K562 (cell line): ENCODE data around the gene SCYL1. TPM values are rescaled to one million over a fixed set of nuclear protein-coding genes. Genes with fewer than 3 reads are reported as not detected.

Source experiments
- ATAC-seq: fragments of 200-7000 bp; cut with Tn5 transposase; 3 replicates; pipeline ENCODE4 v1.9.1; 2020; ENCODE audit warnings: moderate library complexity
- BruUV-seq: library from RNA; stranded (reverse); fragments of 400-500 nt; replicated peaks from 2 replicates; lab custom pipeline; 2021; lab: Mats Ljungman, UMichigan
- CTCF ChIA-PET: fragments of 300-600 bp; formaldehyde crosslinking; extraction: SDS; loops from one replicate; lab custom pipeline; 2021; ENCODE audit warnings: low intra/inter-chr PET ratio; lab: Yijun Ruan, JAX
- POLR2A ChIA-PET: fragments of 300-600, 350-650 bp; sonication (Branson Sonifier 250); formaldehyde crosslinking; extraction: SDS; loops from one replicate; lab custom pipeline; 2021; ENCODE audit warnings: antibody characterized with exemption, inconsistent platforms; lab: Yijun Ruan, JAX
- DNase-seq, 4 experiments: peaks; one replicate each; pipeline versions ENCODE4 v3.0.0 to v3.0.0-alpha.2; 2011 to 2018; ENCODE audit warnings: low spot score in 3 of 4, mixed read lengths in 3 of 4; ENCODE audit errors: extremely low read depth in 1 of 4
- FAIRE-seq: peaks from 2 replicates; lab custom pipeline; 2011; peaks lifted over from hg19 to GRCh38; lab: Jason Lieb, UNC
- H2AFZ ChIP-seq: 2 replicates; pipeline ENCODE4 v1.6.0; 2011; ENCODE audit warnings: low read depth, low read length, control low read depth, inconsistent platforms
- H3K27ac ChIP-seq: fragments of 200-600 bp; 3 replicates; pipeline ENCODE4 v1.8.0; 2011; ENCODE audit warnings: low read depth, mild to moderate bottlenecking, control low read depth, inconsistent platforms, low read length, moderate library complexity, mixed read lengths; ENCODE audit errors: extremely low read depth
- H3K27me3 ChIP-seq, 2 experiments: fragments of 300-600 bp in 1 of 2; 2 replicates in 1 of 2; 3 replicates in 1 of 2; pipeline versions ENCODE4 v1.6.0 to v1.8.0; 2011; ENCODE audit warnings: inconsistent platforms in 2 of 2, low read length in 2 of 2, mild to moderate bottlenecking in 1 of 2, mixed read lengths in 1 of 2, moderate library complexity in 1 of 2; ENCODE audit not compliant: control insufficient read depth in 2 of 2, insufficient read depth in 2 of 2
- H3K36me3 ChIP-seq: fragments of 300-600 bp; 3 replicates; pipeline ENCODE4 v1.8.0; 2011; ENCODE audit warnings: mild to moderate bottlenecking, low read length, inconsistent platforms; ENCODE audit not compliant: control insufficient read depth, insufficient read depth
- H3K4me1 ChIP-seq, 2 experiments: fragments of 200-600 bp in 1 of 2; replicated peaks in 1 of 2; 2 replicates in 1 of 2; 3 replicates in 1 of 2; pipeline versions ENCODE4 v1.5.1 to v1.8.0; 2011; ENCODE audit warnings: inconsistent platforms in 2 of 2, low read length in 2 of 2, mild to moderate bottlenecking in 1 of 2, mixed read lengths in 1 of 2, moderate library complexity in 1 of 2; ENCODE audit not compliant: control insufficient read depth in 2 of 2, insufficient read depth in 2 of 2
- H3K4me2 ChIP-seq: 2 replicates; pipeline ENCODE4 v1.6.1; 2011; ENCODE audit warnings: low read length, control low read depth, inconsistent platforms, mixed read lengths; ENCODE audit not compliant: insufficient read depth
- H3K4me3 ChIP-seq: fragments of 200-600 bp; sonication (generic), shearing (Covaris generic); 2 replicates; pipeline ENCODE4 v1.5.1; 2016; ENCODE audit warnings: control low read depth, inconsistent platforms
- H3K79me2 ChIP-seq: fragments of 200-600 bp; 3 replicates; pipeline ENCODE4 v1.8.0; 2011; ENCODE audit warnings: low read length, inconsistent platforms; ENCODE audit not compliant: control insufficient read depth, insufficient read depth
- H3K9ac ChIP-seq, 2 experiments: 2 replicates each; pipeline versions ENCODE4 v1.6.0 to v1.6.1; 2011; ENCODE audit warnings: low read depth in 2 of 2, low read length in 2 of 2, control low read depth in 1 of 2, inconsistent platforms in 1 of 2, mild to moderate bottlenecking in 1 of 2, mixed read lengths in 1 of 2; ENCODE audit not compliant: insufficient read depth in 1 of 2
- H3K9me1 ChIP-seq: one replicate; pipeline ENCODE4 v1.6.0; 2011; ENCODE audit warnings: inconsistent platforms, mild to moderate bottlenecking, low read length, moderate library complexity; ENCODE audit not compliant: control insufficient read depth, insufficient read depth
- H3K9me3 ChIP-seq: replicated peaks from 2 replicates; pipeline ENCODE4 v1.5.1; 2011; ENCODE audit warnings: low read depth, low read length, inconsistent platforms; ENCODE audit not compliant: control insufficient read depth, insufficient read depth
- H4K20me1 ChIP-seq: replicated peaks from 2 replicates; pipeline ENCODE4 v1.6.1; 2011; ENCODE audit warnings: low read length, inconsistent platforms, mixed read lengths; ENCODE audit not compliant: control insufficient read depth, insufficient read depth
- ATF1 ChIP-seq, 2 experiments: fragments of 450-650 bp in 1 of 2; IDR thresholded peaks; 2 replicates each; pipeline ENCODE4 v1.6.1; 2016; ENCODE audit warnings: missing compliant biosample characterization in 1 of 2, missing genetic modification characterization in 1 of 2
- E2F6 ChIP-seq, 2 experiments: IDR thresholded peaks; 2 replicates each; pipeline ENCODE4 v1.6.1; 2011; ENCODE audit warnings: borderline replicate concordance in 1 of 2, control low read depth in 1 of 2, low read depth in 1 of 2, low read length in 1 of 2, mild to moderate bottlenecking in 1 of 2, mixed read lengths in 1 of 2, moderate library complexity in 1 of 2; ENCODE audit not compliant: insufficient read depth in 1 of 2, insufficient read length in 1 of 2, poor library complexity in 1 of 2, severe bottlenecking in 1 of 2; ENCODE audit errors: extremely low read depth in 1 of 2
- PKNOX1 ChIP-seq: fragments of 450-650 bp; IDR thresholded peaks from 2 replicates; pipeline ENCODE4 v1.6.1; 2016
- RAD51 ChIP-seq: fragments of 450-650 bp; IDR thresholded peaks from 2 replicates; pipeline ENCODE4 v1.7.1; 2016; ENCODE audit warnings: low read depth, mild to moderate bottlenecking, borderline replicate concordance
- RBFOX2 ChIP-seq: fragments of 200-400 bp; formaldehyde crosslinking; IDR thresholded peaks from 2 replicates; pipeline ENCODE4 v1.6.1; 2017; ENCODE audit warnings: low read depth, mild to moderate bottlenecking, low read length, moderate library complexity
- SMAD4 ChIP-seq: fragments of 250-450 bp; sonication (Bioruptor Pico); conservative IDR thresholded peaks from 2 replicates; pipeline ENCODE4 v1.8.0; 2021; ENCODE audit warnings: inconsistent platforms, mild to moderate bottlenecking, moderate library complexity
- ZNF592 ChIP-seq: fragments of 450-650 bp; IDR thresholded peaks from 2 replicates; pipeline ENCODE4 v1.6.1; 2017; ENCODE audit warnings: antibody characterized with exemption, mild to moderate bottlenecking
- ZNF77 ChIP-seq: fragments of 250-450 bp; sonication (Bioruptor Pico); IDR thresholded peaks from 2 replicates; pipeline ENCODE4 v1.5.0; 2020
- WGBS: fragments of 100-300 bp; shearing (Covaris generic); methylation state at CpG from one replicate; pipeline ENCODE4 v1.1.6; 2016; ENCODE audit warnings: low coverage, mixed read lengths; ENCODE audit not compliant: insufficient coverage; ENCODE audit errors: missing lambda C conversion rate; 5-methylcytosine and 5-hydroxymethylcytosine counted together
- in situ Hi-C: fragments of 300-500 bp; cut with MboI; formaldehyde crosslinking; loops from 4 replicates; pipeline ENCODE4 v1.15.0; 2018; ENCODE audit warnings: inconsistent platforms, mixed read lengths
- intact Hi-C: fragments of 100-400 bp; cut with micrococcal nuclease; formaldehyde crosslinking; loops from 2 replicates; pipeline ENCODE4 v1.14.2; 2022
- polyA plus RNA-seq, 8 experiments: library from polyadenylated mRNA; depleted of rRNA in 4 of 8; stranded (reverse) in 5 of 8; unstranded in 3 of 8; fragments of >200 nt; fragmentation: Nextera tagmentation in 2 of 8; fragmentation: Illumina TruSeq in 1 of 8; extraction: Ambion mirVana in 2 of 8; extraction: Trizol in 1 of 8; gene quantifications; 2 replicates each; pipeline versions ENCODE4 v1.2.1 to v1.2.3, GENCODE V29; 2011 to 2014; ENCODE audit warnings: inconsistent platforms in 1 of 8, missing spikeins in 1 of 8
- total RNA-seq, 7 experiments: library from RNA; depleted of rRNA in 6 of 7; stranded (reverse); fragments of >200 nt in 6 of 7; fragmentation: Illumina TruSeq in 2 of 7; extraction: Trizol in 2 of 7; gene quantifications; 2 replicates each; pipeline versions ENCODE4 v1.2.1 to v1.2.3, GENCODE V29; 2011 to 2021; ENCODE audit warnings: low replicate concordance in 1 of 7

SCYL1 gene
- total and polyA plus RNA-seq, 9 of the 15 experiments (the other 6 are each of a cell fraction or from before 2014, with no cell fraction given), result 1.9 to 145 (median 57.6) TPM

GRCh38 chr11:65525546-65526480 lies 930 bp downstream of the SCYL1 start:
- Histone ChIP-seq H3K27me3 (no peaks in the 10 kb centered on the region), H2AFZ (peak overlapping the region; percentile 81), H3K9ac (peak overlapping the region; percentile 90 to 94), H3K9me1 (peaks cover 4% of the 10 kb centered on the region), H3K4me2 (peak overlapping the region; percentile 97), H3K9me3 (no peaks in the 10 kb centered on the region), H3K27ac (peak overlapping the region; percentile 90), H3K79me2 (peaks cover 26% of the 10 kb centered on the region), H3K36me3 (peaks cover 43% of the 10 kb centered on the region; the same call in 2 of the 3 replicates), H3K4me3 (peak overlapping the region; percentile 100), H4K20me1 (0 out of 2 replicates have a peak, but pooled peaks cover 4% of the 10 kb centered on the region), H3K4me1 (peaks cover 38 to 45% of the 10 kb centered on the region in 2 experiments)
- CTCF ChIA-PET, result no interaction called here
- peak in 2 of 4 experiments; percentile 16 for DNase-seq
- FAIRE-seq, result no peak
- POLR2A ChIA-PET, result interaction anchor here (0.5 to 6.5 kb wide), 15 partner anchors 10 to 247 kb away, joined by 3 to 48 read pairs (median 5); partner anchors contain the start of genes MALAT1 and NEAT1
- intact Hi-C loops, result loop anchor here (5.0 kb wide), 1 partner anchor 46 kb away; the partner anchor contains the start of genes FAM89B and ZNRD2
- in situ Hi-C loops, result no loop called here
- TSS peak; percentile 63 for BruUV-seq
- 39% methylated on average over 26 of the region's 31 CpGs for WGBS
- no peak for ATAC-seq
- TF ChIP-seq RAD51 (no peak), SMAD4 (CRISPR knock-in tag) (0 out of 2 replicates have a peak, but pooled peaks have one; percentile 5), ATF1 (CRISPR knock-in tag; IDR thresholded peaks at IDR 0.05) (no peak), ATF1 (tag; IDR thresholded peaks at IDR 0.05) (peak; percentile 21), RBFOX2 (peak; percentile 18), E2F6 (IDR thresholded peaks at IDR 0.05; ENCODE audit: borderline replicate concordance in 1 of 2, extremely low read depth in 1 of 2, insufficient read depth in 1 of 2, insufficient read length in 1 of 2, low read depth in 1 of 2, low read length in 1 of 2, poor library complexity in 1 of 2, severe bottlenecking in 1 of 2) (peak in 1 of 2 experiments; percentile 8), ZNF592 (0 out of 2 replicates have a peak, but pooled peaks have one; percentile 1), ZNF77 (no peak), PKNOX1 (peak; percentile 4; the same call in 1 of the 2 replicates)
